Measurements from ENCODE around the gene SEZ6.

DNA sequence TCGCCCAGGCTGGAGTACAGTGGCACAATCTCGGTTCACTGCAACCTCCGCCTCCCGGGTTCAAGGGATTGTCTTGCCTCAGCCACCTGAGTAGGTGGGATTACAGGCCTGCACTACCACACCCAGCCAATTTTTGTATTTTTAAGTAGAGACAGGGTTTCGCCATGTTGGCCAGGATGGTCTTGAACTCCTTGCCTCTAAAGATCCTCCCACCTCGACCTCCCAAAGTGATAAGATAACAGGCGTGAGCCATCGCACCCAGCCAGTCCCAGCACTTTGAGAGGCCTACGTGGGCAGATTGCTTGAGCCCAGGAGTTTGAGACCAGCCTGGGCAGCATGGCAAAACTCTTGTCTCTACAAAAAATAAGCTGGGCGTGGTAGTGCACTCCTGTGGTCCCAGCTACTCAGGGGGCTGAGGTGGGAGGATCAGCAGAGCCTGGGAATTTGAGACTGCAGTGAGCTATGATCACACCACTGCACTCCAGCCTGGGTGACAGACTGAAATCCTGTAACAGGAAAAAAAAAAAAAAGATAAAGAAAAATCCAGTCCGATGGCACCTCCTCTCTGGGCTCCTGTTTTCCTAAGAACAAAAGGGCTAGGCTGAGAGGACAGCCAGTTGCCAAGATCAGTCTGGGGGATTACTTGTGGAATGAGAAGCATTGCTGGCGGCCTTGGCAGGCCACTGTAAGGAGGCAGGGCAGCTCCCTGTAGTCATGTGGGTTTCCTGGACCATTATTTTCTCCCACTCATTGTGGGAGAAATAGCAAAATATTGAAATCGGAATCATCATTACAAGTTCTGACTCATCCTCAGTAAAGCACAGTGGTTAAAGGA lies 34.1 kb upstream of the SEZ6 start:
- TF ChIP-seq CTCF (IDR thresholded peaks at IDR 0.05; ENCODE audit: borderline replicate concordance, extremely low read depth, low read length, poor library complexity, severe bottlenecking), result no peak
- TF ChIP-seq EZH2 (IDR thresholded peaks at IDR 0.05; ENCODE audit: borderline replicate concordance, low read depth, low read length, severe bottlenecking), result no peak
